ENCODE data around the gene ACSS1. TPM values are rescaled to one million over a fixed set of nuclear protein-coding genes. Genes with fewer than 3 reads are reported as not detected.

ACSS1 gene
- total and polyA plus RNA-seq, 2 experiments from 2014 or later: 1.3 to 4.1 TPM

- no peak for TF ChIP-seq REST (IDR thresholded peaks at IDR 0.05; ENCODE audit: unreplicated experiment)
Measured at GRCh38 chr20:25063981-25064380, 6.0 kb upstream of the ACSS1 start (continued).

GRCh38 chr20:25063546-25063945 lies 5.6 kb upstream of the ACSS1 start:
- H3K4me1 ChIP-seq (ENCODE audit: insufficient read depth): peaks cover 3% of the 10 kb centered on the region; the same call in 1 of the 2 replicates
- TF ChIP-seq POLR2AphosphoS5 (IDR thresholded peaks at IDR 0.05; ENCODE audit: low read depth): no peak
- no peak for TF ChIP-seq ZNF462 (CRISPR knock-in tag; IDR thresholded peaks at IDR 0.05)
- no peak for TF ChIP-seq NANOG (IDR thresholded peaks at IDR 0.05; ENCODE audit: borderline replicate concordance)
- no peak for TF ChIP-seq ETS1 (IDR thresholded peaks at IDR 0.05)
- no peak for TF ChIP-seq EZH2 (IDR thresholded peaks at IDR 0.05; ENCODE audit: low read depth, unreplicated experiment)
- TF ChIP-seq STAT1 (IDR thresholded peaks at IDR 0.05; ENCODE audit: unreplicated experiment): no peak
- TF ChIP-seq CREB1 (CRISPR knock-in tag; IDR thresholded peaks at IDR 0.05; ENCODE audit: low read depth): no peak
- no peak for TF ChIP-seq REST (IDR thresholded peaks at IDR 0.05; ENCODE audit: unreplicated experiment)
- no peak for TF ChIP-seq EZH2phosphoT487 (IDR thresholded peaks at IDR 0.05; ENCODE audit: unreplicated experiment)
- no peak for TF ChIP-seq ZNF114 (CRISPR knock-in tag; IDR thresholded peaks at IDR 0.05)
- no peak for TF ChIP-seq JUNB (IDR thresholded peaks at IDR 0.05; ENCODE audit: unreplicated experiment)

More at GRCh38 chr20:25063546-25063945, 5.6 kb upstream of the ACSS1 start:
- Mint-ChIP-seq H3K27me3 (ENCODE audit: insufficient read depth, low read depth, poor library complexity) (peaks cover 35% of the 10 kb centered on the region), H3K4me3 (no peak overlapping the region; the same call in 2 of the 3 replicates), H3K9me3 (no peaks in the 10 kb centered on the region), H3K4me1 (peaks cover 2% of the 10 kb centered on the region; the same call in 2 of the 3 replicates), H3K36me3 (ENCODE audit: low read depth) (no peaks in the 10 kb centered on the region), H3K27ac (no peak overlapping the region; the same call in 1 of the 2 replicates)
- H3F3A ChIP-seq (replicated peaks; ENCODE audit: low read depth): peaks cover 2% of the 10 kb centered on the region; the same call in 1 of the 2 replicates
- H3K4me3 ChIP-seq: no peak overlapping the region
- no peak overlapping the region for H2AFZ ChIP-seq
- H3K27ac ChIP-seq (ENCODE audit: low read depth): no peak overlapping the region
- no peaks in the 10 kb centered on the region for H3K36me3 ChIP-seq (ENCODE audit: insufficient read depth)
- ATAC-seq: no peak
- H4K20me1 ChIP-seq (replicated peaks; ENCODE audit: insufficient read depth): no peaks in the 10 kb centered on the region; the same call in 1 of the 2 replicates
- peaks cover 37% of the 10 kb centered on the region for H3K27me3 ChIP-seq (ENCODE audit: insufficient read depth)
- no peaks in the 10 kb centered on the region for H3K9me2 ChIP-seq (ENCODE audit: insufficient read depth)
- DNase-seq (ENCODE audit: low spot score): no peak
- H3K79me2 ChIP-seq (replicated peaks; ENCODE audit: insufficient read depth): no peaks in the 10 kb centered on the region
- no peak overlapping the region for H3K4me2 ChIP-seq
